HEK293 (cell line): Measurements from ENCODE around the gene EBF3.

Experiments
- BCL11B ChIP-seq: fragments of 450-650 bp; formaldehyde crosslinking; IDR thresholded peaks from 2 replicates; pipeline ENCODE4 v1.5.1; 2016; ENCODE audit warnings: low read depth, missing biosample characterization, missing genetic modification characterization
- CTCF ChIP-seq: fragments of 450-650 bp; formaldehyde crosslinking; IDR thresholded peaks from 2 replicates; pipeline ENCODE4 v1.5.1; 2016; ENCODE audit warnings: missing biosample characterization, missing genetic modification characterization
- ZNF10 ChIP-seq: fragments of 450-650 bp; formaldehyde crosslinking; IDR thresholded peaks from 2 replicates; pipeline ENCODE4 v1.5.1; 2017; ENCODE audit warnings: missing biosample characterization, missing genetic modification characterization
- ZNF24 ChIP-seq: fragments of 450-650 bp; formaldehyde crosslinking; IDR thresholded peaks from 2 replicates; pipeline ENCODE4 v1.5.1; 2016; ENCODE audit warnings: missing biosample characterization, missing genetic modification characterization
- ZNF350 ChIP-seq: fragments of 450-650 bp; formaldehyde crosslinking; IDR thresholded peaks from 2 replicates; pipeline ENCODE4 v1.5.0; 2017; ENCODE audit warnings: missing biosample characterization, mild to moderate bottlenecking, missing genetic modification characterization
- ZNF776 ChIP-seq: fragments of 450-650 bp; formaldehyde crosslinking; IDR thresholded peaks from 2 replicates; pipeline ENCODE4 v1.5.0; 2017; ENCODE audit warnings: missing biosample characterization, missing genetic modification characterization, borderline replicate concordance
- TF ChIP-seq, protein P1 (sequence below): fragments of 450-650 bp; formaldehyde crosslinking; IDR thresholded peaks from 2 replicates; pipeline ENCODE4 v1.5.1; 2016; ENCODE audit warnings: missing biosample characterization, missing genetic modification characterization
- TF ChIP-seq, protein P2 (sequence below): fragments of 450-650 bp; formaldehyde crosslinking; IDR thresholded peaks from 2 replicates; pipeline ENCODE4 v1.5.1; 2016; ENCODE audit warnings: missing biosample characterization, missing genetic modification characterization

DNA sequence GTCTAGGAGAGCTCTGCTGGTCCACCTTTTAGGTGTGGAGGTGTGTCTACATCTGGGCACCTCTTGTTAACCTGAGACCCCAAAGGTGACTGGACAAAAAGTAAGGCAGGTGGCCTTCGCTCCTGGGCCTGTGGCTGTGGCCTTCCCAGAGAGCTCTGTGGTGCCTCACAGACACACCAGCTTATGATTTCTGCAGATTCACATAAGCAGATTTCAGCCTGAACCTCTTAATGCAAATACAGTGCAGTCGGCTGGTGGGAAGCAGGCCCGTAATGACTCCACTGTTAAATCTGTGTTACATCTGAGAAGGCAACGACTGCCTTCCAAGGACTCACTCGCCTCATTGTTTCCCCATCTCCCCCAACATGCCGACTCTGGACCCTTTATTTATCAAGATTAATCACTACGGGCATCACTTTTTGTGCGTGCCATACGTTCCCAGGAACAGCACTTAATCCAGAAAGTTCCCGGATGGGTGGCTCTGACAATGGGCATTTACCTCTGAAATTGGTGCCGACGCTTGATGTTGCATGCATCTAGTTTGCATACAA, 119.8 kb downstream of the EBF3 start:
- TF ChIP-seq CTCF (tag by site-specific recombination): no peak
- TF ChIP-seq, protein P1, sequence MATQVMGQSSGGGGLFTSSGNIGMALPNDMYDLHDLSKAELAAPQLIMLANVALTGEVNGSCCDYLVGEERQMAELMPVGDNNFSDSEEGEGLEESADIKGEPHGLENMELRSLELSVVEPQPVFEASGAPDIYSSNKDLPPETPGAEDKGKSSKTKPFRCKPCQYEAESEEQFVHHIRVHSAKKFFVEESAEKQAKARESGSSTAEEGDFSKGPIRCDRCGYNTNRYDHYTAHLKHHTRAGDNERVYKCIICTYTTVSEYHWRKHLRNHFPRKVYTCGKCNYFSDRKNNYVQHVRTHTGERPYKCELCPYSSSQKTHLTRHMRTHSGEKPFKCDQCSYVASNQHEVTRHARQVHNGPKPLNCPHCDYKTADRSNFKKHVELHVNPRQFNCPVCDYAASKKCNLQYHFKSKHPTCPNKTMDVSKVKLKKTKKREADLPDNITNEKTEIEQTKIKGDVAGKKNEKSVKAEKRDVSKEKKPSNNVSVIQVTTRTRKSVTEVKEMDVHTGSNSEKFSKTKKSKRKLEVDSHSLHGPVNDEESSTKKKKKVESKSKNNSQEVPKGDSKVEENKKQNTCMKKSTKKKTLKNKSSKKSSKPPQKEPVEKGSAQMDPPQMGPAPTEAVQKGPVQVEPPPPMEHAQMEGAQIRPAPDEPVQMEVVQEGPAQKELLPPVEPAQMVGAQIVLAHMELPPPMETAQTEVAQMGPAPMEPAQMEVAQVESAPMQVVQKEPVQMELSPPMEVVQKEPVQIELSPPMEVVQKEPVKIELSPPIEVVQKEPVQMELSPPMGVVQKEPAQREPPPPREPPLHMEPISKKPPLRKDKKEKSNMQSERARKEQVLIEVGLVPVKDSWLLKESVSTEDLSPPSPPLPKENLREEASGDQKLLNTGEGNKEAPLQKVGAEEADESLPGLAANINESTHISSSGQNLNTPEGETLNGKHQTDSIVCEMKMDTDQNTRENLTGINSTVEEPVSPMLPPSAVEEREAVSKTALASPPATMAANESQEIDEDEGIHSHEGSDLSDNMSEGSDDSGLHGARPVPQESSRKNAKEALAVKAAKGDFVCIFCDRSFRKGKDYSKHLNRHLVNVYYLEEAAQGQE (tag by site-specific recombination): no peak
- TF ChIP-seq ZNF10 (tag by site-specific recombination): no peak
- no peak for TF ChIP-seq BCL11B
- no peak for TF ChIP-seq ZNF24
- TF ChIP-seq, protein P2, sequence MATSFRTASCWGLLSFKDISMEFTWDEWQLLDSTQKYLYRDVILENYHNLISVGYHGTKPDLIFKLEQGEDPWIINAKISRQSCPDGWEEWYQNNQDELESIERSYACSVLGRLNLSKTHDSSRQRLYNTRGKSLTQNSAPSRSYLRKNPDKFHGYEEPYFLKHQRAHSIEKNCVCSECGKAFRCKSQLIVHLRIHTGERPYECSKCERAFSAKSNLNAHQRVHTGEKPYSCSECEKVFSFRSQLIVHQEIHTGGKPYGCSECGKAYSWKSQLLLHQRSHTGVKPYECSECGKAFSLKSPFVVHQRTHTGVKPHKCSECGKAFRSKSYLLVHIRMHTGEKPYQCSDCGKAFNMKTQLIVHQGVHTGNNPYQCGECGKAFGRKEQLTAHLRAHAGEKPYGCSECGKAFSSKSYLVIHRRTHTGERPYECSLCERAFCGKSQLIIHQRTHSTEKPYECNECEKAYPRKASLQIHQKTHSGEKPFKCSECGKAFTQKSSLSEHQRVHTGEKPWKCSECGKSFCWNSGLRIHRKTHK: no peak
- no peak for TF ChIP-seq ZNF776 (tag by site-specific recombination)
- TF ChIP-seq ZNF350 (tag by site-specific recombination): no peak
